Measurements from ENCODE around the gene FLRT1.

DNA sequence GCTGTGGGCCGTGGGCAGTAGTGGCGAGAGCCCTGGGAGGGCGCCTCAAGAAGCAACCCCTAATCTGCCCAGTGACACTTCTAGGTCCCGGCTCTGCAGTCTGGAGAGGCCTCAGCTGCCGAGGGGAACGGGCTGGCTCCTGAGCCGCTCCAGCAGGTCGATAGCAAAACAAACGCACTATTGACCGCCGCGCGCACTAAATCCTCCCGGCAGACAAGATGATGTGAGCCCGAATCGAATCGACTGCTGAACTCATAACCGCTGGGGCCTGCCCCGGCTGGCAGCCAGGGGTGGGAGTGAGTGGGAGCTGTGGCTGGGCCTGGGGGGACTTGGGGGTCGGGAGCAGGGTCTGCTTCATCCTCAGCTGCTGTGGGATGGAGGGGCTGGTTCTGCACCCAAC lies 36.1 kb downstream of the FLRT1 start:
- TF ChIP-seq CTCF (IDR thresholded peaks at IDR 0.05) (no peak), POLR2A (IDR thresholded peaks at IDR 0.05) (no peak), POLR2AphosphoS5 (IDR thresholded peaks at IDR 0.05) (no peak)
